Stimulated activated CD4-positive, alpha-beta T cell treated with anti-CD3 and anti-CD28 coated beads, Interleukin-4, amount 100 ng/mL, for 48 hours (primary cell): ENCODE data around the gene KCTD17.
A peak's percentile ranks its signal among the peaks of the same experiment; 100 is the strongest.

Experiments
- DNase-seq, 2 donors: peaks; one replicate each; pipeline ENCODE4 v3.0.0-alpha.2; 2020; ENCODE audit warnings: low read depth in 2 of 2

Gene KCTD17

DNA sequence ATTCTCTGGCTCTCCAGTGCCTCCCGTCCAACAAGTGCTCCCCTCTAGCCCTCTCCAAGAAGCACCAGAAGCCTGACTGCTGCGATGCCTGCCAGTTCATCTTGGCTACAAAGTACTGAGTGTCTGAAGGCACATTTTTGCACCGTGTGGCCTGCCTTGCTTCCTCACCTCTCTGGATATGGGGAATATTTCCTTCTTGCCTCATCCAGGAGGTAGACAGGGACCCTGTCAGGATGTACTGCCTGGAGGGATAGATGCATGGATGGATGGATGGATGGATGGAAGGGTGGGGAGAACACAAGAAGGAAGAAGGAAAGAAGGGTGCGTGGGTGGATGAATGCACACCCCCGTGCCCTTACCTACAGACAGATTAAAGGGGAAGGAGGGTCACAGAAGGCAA is 27.6 kb downstream of the KCTD17 start:
- DNase-seq, result no peak

DNA sequence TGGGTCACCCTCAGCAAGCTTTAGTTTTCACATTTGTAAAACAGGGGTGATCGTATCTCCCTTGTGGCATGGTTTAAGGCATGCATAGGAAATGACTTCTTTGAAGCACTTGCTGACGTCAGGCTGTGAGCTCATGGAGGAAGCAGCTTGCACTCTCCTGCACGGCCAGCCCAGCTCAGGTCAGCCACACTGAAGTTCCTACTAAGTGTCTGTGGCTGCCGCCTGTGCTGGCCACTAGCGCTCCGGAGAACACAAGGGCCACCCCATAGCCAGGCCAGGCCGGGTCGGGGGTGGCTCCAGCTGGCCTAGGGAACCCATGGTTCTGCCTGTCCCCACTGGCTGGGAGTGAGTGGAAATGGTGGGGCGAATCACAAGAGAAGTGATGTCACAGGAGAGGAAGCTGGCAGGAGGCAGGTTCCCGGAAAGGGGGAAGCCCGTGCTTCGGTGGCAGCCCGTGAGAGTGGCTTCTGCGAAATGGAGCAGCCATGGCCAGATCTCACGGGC is 28.2 kb downstream of the KCTD17 start:
- peak; percentile 72 to 76 for DNase-seq

DNA sequence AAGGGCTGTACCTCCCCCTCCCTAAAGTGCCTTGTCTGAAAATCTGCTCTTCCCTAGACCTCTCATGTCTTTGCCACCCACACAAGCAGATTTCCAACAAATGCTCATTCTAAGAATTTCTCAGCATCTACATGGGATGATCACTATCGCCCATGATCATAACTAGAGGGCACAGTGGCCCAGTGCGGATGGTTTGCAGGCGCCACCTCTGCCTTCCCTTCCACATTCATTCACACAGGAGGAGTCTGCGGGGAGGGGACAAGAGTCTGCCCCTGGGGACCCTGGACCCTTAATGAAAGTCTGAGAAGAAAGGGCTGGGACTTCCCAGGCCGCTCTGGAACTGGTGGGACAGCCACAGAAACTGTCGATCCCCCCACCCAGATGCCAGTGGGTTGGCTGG is 28.9 kb downstream of the KCTD17 start:
- no peak for DNase-seq

DNA sequence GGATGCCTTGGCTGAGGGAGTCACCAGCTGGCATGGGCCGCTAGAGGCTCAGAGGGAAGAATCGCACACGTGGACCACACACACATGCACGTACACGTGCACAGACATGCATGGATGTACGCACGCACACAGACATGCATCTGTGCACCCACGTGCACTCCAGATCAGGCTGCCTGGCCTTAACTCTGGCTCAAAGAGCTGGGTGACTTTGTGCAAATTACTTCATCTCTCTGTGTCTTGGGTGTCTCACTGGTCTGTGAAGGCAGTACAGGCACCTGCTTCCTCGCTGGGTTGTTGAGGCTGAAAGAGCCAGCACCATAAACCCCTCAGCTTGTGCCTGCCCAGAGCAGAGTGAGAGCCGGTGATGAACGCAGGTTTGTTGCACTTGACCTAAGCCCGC is 29.3 kb downstream of the KCTD17 start:
- no peak for DNase-seq

DNA sequence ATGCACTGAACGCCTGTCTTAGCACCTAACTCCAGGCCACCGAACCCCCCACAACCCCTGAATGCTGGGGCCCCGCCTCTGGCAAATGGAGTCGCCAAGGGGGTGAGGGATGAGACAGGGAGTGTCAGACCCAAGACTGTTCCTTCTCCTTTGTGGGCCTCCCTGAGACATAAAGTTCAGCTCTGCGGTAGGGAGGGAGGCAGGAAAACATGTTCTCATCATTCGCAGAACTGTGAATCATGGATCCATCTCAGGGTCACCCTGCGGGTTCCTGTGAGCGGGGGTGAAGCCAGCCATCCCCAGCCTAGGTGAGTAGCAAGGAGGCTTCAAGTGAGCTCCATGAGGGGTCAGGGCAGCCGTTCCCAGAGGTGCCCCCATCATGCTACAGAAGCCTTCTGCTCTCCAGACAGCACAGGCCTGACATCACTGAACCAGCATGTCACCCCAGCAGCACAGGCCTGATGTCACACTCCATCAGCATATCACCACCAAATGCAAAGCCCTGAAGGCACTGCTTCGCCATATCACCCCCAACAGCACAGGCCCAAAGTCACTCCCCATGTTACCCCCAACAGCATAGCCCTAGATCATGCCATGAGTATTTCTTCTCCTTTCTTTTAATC is 30.8 kb downstream of the KCTD17 start:
- peak in 1 of 2 donors; percentile 36 for DNase-seq

DNA sequence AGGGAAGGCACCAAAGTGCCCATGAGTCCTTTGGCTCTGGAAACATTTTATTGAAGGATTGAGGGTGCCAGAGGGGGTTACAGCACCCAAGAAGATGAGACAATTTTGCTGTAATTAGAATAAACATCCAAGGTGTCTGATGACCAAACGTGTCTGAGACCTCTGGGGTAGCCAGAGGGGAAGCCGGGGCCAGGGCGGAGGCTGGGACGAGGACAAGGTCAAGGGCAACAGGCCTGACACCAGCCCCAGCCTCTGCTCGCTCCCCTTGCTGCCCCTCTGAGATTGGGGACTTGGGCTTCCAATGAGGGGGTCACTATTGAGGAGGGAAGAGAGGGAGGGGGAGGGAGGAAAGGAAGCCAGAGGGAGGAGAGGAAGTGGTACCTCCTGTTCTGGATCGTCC is 32.4 kb downstream of the KCTD17 start:
- DNase-seq, result no peak

DNA sequence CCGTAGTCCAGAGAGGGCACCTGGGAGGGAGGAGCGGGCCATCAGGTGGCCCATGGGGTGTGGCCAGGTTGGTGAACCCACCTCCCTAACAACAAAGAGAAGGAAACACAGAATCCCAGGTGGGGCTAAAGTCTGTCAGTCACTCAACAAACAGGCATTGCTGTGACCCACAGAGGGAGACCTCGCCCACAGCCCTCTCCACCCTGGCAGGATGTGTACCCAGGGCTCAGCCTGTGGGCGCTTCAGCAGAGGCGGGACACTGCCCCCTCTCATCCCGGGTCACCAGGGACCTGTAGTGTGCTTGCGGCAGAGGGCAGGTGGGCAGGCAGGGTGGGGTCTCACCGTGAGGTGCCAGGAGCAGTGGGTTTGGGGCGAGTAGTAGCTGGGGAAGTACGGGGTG is 32.8 kb downstream of the KCTD17 start:
- DNase-seq, result no peak

DNA sequence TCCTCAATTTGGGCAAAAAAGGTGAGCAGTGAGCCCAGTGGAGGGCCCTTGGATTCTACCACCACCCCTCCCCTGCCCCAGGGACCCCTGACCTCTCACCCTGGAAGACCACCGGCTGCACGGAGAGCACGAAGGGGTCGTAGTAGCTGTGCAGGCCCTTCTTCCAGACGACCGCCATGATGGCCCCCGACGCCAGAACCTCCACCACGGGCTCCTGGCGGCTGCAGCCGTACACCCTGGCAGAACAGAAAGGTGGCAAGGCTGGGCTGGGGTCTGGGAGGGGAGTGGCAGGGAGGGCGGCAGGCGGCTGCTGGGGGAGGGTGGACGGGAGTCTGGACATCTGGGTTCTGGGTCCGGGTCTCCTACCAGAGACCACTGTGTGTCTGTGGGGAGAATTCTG is 34.6 kb downstream of the KCTD17 start:
- DNase-seq, result no peak

DNA sequence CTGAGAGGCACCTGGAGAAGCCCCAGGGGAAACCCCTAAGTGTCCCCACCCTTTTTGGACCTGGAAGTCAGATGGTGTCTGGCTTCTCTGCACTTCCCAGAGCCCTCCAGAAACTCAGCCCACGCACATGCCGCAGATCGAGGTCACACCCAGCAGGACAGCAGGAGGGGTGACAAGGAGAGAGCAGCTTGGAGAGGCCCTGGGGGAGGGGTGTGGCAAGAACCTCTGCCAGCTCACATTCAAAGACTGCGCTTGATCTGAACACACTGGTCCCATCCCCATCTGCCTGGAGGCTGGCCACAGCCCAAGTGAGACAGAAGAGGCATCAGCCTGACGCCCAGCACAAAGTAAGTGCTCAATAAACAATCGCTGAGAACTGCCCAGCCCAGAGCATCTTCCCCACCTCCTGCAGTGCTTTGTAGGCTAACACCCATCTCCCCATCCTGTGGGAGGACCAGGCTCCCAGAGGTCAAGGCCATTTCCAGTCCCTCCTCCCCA is 36.6 kb downstream of the KCTD17 start:
- DNase-seq, result peak in 1 of 2 donors; percentile 38

DNA sequence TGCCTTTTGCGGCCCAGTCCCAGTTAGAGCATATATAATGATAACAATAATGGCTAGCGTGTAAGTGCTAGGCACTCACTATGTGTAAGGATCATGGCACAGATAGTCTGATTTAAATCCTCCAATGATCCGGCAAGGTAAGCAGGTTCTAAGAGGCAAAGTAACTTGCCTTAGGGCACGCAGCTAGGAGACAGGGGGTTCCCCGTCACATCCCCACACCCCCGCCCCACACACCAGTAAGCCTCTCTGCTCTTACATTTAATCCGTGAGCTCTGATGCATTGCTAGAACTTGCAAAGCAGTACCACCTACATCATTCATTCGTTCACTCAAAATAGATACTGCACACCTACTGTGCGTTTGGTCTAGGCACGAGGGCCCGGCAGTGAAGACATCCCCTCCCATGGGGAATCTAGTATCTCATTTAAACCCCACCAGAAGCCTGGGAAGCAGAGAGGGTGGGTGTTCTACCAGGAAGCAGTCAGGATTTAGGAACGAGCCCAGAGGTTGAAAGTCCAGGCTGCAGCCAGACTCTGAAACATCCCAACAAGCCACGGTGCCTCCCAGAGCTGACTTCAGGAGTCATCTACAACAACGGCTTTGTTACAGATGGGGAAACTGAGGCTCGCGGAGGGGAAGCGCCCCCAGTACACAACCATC is 37.3 kb downstream of the KCTD17 start:
- DNase-seq, result no peak

DNA sequence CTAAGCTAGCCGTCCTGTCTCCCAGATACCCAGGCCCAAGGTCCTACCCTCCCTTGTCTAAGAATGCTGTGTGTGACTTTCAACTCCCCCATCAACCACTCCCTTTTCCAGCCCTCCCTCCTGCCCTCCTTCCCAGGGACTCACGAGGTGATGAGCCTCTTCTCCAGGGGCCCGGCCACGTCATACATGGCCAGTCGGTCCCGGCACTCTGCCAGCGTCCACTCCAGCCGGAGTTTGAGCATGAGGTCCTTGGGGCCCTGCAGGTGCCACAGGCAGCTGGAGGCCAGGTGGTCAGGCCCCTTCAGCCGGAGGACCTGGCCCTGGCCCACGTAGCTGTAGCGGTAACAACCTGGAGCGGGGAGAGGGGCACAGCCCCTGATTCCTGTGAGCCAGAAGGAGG is 37.9 kb downstream of the KCTD17 start:
- no peak for DNase-seq

DNA sequence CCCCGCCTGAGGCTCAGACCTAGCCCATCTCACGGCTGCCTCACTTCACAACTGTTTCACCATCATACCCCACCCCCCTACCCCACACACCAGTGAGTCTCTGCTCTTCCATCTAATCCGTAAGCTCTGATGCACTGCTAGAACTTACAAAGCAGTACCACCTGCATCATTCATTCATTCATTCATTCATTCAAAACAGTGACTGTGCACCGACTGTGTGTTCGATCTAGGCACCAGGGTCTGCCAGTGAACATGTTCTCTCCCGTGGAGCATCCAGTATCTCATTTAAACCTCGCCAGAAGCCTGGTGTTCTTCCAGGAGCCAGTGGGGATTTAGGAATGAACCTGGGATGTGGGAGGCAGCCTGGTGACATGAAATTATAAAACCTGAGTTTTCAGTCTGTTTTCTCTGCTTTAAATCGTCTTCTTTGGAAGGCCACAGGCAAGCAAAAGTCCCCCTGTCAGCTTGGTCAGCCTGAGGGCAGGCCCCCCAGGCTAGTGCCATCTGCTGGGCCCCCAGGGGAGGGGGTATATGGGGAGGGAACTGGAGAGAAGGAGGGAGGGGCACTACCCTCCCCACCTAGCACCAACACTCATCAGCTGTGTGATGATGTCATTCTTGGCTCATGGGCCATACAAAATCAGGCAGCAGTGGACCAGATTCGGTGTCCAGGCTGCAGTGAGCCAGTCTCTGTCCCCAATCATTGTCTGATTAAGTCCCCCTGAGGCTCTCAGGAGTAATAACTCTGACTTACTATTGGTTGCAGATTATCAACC is 39.6 kb downstream of the KCTD17 start:
- no peak for DNase-seq

DNA sequence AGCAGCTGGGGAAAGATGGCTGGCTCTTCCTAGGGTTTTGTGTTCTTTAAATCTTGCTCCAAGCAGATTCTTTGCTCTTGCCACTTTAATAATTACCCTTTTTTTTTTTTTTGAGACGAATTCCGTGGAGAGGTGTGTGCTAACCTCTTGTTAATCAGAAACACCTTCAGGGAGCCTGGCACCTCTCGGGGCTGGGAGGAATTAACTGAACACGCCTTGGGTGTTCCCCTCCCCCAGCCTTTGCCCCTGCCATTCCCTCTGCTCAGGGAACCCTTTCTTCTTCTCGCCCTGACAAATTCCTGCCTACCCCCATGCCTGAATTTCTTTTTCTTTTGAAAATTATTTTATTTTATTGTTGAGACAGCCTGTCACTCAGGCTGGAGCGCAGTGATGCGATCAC is 40.5 kb downstream of the KCTD17 start:
- DNase-seq, result no peak

DNA sequence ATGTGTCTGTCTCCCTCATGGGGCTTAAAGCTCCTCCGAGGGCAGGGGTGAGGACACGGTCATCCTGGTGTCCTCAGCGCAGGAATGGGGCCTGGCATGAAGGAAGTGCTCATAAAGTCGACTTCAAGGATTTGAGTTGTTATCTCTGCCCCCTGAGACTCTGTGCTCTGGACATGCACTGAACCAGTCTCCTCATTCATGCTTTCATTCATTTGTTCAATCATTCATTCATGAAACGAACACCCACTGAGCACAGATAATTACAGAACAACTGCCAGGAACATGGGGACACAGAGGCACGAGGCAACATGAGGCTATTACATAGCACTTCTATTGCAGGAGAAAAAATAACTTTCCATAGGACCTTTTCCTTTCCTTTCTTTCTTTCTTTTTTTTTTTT is 41.5 kb downstream of the KCTD17 start:
- DNase-seq, result no peak

DNA sequence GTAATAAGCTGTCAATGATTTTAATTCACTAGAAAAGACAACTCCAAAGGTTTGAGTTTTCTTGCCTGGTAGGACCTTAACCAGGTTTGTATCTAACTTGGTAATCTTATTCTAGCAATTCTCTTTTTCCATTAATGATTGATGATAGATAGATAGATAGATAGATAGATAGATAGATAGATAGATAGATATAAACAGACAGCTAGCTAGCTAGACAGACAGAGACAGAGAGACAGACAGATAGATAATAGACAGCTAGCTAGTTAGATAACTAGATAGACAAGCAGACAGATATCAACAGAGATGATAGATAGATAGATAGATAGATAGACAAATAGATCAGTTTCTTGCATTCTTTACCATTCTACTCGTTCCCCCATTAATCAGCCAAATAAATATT is 42.7 kb downstream of the KCTD17 start:
- DNase-seq, result no peak

DNA sequence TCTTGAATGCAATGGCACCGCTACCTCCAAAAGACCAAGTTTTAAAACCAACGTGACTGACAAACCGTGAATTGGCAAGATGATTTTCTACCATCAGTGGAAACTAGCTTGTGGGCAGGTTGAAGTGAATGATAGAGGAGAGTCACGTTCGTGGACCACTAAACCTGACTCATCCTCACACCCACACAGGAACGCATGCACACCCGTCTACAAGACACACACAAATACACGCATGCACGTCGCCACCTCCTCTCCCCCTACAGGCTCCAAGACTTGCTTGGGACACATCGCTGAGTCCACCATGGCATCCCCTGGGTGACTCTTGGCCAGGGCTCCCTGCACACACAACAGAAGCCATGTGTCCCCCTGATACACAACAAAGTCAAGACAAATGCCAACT is 43.6 kb downstream of the KCTD17 start:
- DNase-seq, result peak; percentile 65 to 75

DNA sequence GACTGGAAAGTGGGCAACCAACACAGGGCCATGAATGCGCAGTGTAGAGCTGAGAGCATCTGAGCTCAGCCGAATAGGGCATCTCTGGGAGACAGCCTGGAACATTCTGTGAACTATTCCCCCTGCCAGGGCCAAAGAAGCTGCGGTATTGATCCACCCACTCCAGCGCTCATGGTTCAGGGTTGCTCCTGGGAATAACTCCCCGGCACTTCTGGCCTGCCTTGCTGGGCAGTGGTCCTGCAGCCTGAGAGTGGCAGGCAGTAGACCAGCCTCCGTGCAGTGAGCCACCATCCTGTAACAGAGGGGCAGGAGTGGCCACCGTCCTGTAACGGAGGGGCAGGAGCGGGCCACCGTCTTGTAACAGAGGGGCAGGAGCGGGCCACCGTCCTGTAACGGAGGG is 45.8 kb downstream of the KCTD17 start:
- no peak for DNase-seq

DNA sequence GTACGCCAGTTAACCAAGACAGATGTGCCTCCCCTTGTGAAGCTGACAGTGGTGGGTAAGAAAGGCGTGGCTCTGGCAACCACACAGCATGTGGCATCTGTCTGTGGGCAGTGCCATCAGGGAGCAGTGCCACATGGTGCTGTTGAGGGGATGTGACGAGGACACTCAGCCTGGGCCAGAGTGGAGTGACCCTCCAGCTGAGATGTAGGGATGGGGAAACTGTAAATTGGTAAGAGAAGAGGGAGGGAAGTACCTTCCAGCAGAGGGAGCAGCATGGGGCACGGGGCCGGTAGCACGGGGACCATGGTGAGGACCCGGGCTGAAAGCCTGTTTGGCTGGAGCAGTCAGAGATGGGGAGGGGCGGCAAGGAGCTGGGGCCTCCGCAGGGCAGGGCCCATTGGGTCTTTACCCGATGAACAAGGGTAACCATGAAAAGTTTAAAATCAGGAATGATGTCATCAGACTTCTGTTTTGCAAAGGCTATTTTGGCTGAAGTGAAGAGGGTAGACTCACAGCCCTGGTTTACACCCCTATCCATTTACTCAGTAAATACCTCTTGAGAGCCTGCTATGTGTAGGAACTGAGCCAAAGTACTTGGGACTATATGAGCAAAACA is 47.5 kb downstream of the KCTD17 start:
- no peak for DNase-seq

DNA sequence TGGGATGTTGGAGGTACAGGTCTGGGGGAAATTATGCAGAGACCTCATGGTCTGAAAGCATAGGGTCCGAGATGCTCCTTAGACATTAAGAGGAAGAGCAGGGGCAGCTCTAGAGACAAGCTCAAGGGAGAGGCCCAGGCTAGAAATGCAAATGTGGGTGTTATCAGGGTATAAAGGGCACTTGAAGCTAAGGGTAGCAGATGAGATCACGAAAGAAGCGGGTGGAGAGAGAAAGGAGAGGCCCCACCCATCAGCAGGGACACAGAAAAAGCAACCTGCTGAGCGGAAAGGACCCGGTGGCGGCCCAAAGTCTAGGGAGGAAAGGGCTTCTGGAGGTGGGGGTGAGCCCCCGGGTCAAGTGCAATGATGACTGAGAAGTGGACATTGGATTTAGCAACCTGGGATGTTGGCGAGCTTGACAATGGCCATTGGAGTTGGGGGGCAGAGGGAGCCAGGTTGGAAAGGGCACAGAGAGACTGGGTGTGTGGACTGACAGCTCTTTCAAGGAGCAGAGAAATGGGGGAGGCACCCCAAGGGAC is 49.1 kb downstream of the KCTD17 start:
- no peak for DNase-seq

DNA sequence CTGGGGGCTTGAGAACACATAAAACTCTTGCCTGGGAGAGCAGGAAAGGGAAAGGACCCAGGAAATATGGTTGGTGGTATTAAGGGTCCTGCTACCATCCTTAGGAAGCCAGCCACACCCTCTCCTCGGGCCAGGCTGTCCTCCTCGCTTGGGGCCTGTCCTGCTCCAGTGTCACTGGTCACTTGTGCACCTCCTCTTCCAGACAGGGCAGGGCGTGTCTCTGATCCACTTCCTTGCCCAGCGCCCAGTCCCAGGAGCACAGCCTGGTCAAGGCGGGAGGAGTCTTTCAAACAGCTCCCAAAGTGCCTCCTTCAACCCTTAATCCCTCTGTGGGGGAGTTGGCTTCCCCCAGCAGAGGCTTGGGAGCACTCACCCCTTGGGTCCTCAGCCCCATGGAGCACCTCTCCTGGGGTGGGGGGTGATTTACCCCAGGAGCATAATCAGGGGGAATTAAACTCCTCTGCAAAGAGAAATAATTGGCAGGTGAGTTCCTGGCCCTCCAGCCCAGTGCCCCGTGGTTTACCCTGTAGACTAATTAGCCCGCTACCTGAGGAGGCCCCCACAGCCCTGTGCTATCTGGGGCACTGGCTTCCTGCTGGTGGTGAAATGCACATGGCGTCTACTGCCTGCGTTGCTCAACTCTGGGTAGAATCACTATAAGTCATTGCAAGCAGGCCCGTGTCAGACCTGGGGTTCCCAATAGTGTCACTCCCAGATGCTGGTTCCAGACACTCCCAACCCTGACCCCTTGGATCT is 49.9 kb downstream of the KCTD17 start:
- no peak for DNase-seq

DNA sequence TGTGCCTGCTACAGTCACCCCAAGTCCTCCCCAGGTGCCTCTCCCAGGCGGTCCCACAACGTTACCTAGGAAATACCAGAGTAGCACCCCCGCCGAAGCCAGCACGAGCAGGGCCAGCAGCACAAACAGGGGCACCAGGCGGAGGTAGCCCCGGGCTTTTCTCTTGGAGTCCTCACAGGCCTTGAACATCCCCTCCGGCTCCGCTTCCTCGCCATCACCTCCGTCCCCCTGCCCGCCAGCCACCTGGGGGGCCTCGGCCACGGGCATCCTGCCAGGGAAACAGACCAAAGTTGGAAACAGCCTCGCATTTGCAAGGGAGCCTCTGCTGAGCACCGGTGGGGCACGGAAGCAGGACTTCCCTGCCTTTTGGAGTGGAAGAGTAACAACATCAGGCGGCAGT is 51.6 kb downstream of the KCTD17 start:
- DNase-seq, result no peak
